PC-9 (cell line): ENCODE measurements around the gene SIGLEC11.

ENCODE experiments used
- EZH2 ChIP-seq: fragments of 200-600 bp; sonication (generic); IDR thresholded peaks from 2 replicates; pipeline ENCODE4 v1.8.0; 2017; ENCODE audit warnings: antibody characterized with exemption, low read depth
- TF ChIP-seq, protein P1 (sequence below): fragments of 200-600 bp; sonication (generic); conservative IDR thresholded peaks from 2 replicates; pipeline ENCODE4 v1.6.1; 2017; ENCODE audit warnings: mixed run types, antibody characterized with exemption, mild to moderate bottlenecking, moderate library complexity

DNA sequence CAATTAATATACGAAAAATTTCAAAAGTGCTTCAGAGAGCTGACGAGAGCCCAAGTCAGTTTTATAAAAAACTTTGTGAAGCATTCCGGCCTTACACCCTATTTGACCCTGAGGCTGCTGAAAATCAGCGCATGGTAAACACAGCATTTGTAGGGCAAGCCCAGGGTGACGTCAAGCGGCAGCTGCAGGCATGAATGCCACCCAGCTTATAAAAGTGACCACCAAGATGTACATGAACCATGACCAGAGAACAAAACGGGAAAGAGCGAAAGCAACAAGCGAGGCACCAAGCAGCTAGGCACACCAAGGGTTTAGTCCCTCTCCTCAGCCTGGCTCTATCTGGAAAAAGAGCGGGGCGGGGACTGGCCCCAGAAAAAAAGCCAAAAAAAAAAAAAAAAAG, 6.0 kb downstream of the SIGLEC11 start:
- TF ChIP-seq EZH2: no peak
- TF ChIP-seq, protein P1, sequence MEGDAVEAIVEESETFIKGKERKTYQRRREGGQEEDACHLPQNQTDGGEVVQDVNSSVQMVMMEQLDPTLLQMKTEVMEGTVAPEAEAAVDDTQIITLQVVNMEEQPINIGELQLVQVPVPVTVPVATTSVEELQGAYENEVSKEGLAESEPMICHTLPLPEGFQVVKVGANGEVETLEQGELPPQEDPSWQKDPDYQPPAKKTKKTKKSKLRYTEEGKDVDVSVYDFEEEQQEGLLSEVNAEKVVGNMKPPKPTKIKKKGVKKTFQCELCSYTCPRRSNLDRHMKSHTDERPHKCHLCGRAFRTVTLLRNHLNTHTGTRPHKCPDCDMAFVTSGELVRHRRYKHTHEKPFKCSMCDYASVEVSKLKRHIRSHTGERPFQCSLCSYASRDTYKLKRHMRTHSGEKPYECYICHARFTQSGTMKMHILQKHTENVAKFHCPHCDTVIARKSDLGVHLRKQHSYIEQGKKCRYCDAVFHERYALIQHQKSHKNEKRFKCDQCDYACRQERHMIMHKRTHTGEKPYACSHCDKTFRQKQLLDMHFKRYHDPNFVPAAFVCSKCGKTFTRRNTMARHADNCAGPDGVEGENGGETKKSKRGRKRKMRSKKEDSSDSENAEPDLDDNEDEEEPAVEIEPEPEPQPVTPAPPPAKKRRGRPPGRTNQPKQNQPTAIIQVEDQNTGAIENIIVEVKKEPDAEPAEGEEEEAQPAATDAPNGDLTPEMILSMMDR: no peak
